HEK293 (cell line): ENCODE measurements around the gene ABCG1.

Experiments used
- CTCF ChIA-PET: fragments of 350-600 bp; formaldehyde crosslinking; extraction: SDS; loops from one replicate; lab custom pipeline; 2021; ENCODE audit warnings: antibody characterized with exemption; lab: Yijun Ruan, JAX
- POLR2A ChIA-PET: fragments of 300-600 bp; formaldehyde crosslinking; extraction: SDS; loops from one replicate; lab custom pipeline; 2020; ENCODE audit warnings: antibody characterized with exemption, inconsistent platforms; lab: Yijun Ruan, JAX
- H3K27ac ChIP-seq: fragments of 200-500 bp; sonication (Bioruptor generic); 2 replicates; pipeline ENCODE4 v1.5.1; 2014; ENCODE audit warnings: low read depth, low read length, control low read depth, inconsistent platforms; ENCODE audit errors: extremely low read depth
- H3K36me3 ChIP-seq, 2 experiments: fragments of 200-500 bp in 1 of 2; sonication (Bioruptor generic) in 1 of 2; 1 replicate in 1 of 2; 2 replicates in 1 of 2; pipeline ENCODE4 v1.5.1; 2014 to 2017; ENCODE audit warnings: inconsistent platforms in 2 of 2, low read length in 2 of 2; ENCODE audit not compliant: control insufficient read depth in 2 of 2, insufficient read depth in 1 of 2
- H3K4me1 ChIP-seq: fragments of 200-500 bp; sonication (Bioruptor generic); 2 replicates; pipeline ENCODE4 v1.5.1; 2014; ENCODE audit warnings: mild to moderate bottlenecking, low read length, inconsistent platforms; ENCODE audit not compliant: control insufficient read depth, insufficient read depth
- H3K4me3 ChIP-seq: 2 replicates; pipeline ENCODE4 v1.5.1; 2011; ENCODE audit warnings: low read depth, mild to moderate bottlenecking, control low read depth, low read length, moderate library complexity
- H3K9me3 ChIP-seq: fragments of 200-500 bp; sonication (Bioruptor generic); 2 replicates; pipeline ENCODE4 v1.5.1; 2014; ENCODE audit warnings: low read depth, low read length, inconsistent platforms; ENCODE audit not compliant: control insufficient read depth, insufficient read depth
- ATF2 ChIP-seq: fragments of 450-650 bp; formaldehyde crosslinking; IDR thresholded peaks from 2 replicates; pipeline ENCODE4 v1.5.1; 2016; ENCODE audit warnings: missing biosample characterization, missing genetic modification characterization, low read depth
- EGR2 ChIP-seq: fragments of 450-650 bp; formaldehyde crosslinking; IDR thresholded peaks from 2 replicates; pipeline ENCODE4 v1.5.1; 2016; ENCODE audit warnings: low read depth, missing biosample characterization, missing genetic modification characterization
- ELK4 ChIP-seq: IDR thresholded peaks from 2 replicates; pipeline ENCODE4 v1.6.1; 2011; ENCODE audit warnings: mild to moderate bottlenecking, low read depth, low read length, borderline replicate concordance
- GLIS1 ChIP-seq: fragments of 450-650 bp; formaldehyde crosslinking; IDR thresholded peaks from 2 replicates; pipeline ENCODE4 v1.5.1; 2016; ENCODE audit warnings: missing biosample characterization, missing genetic modification characterization
- PRDM10 ChIP-seq: fragments of 450-650 bp; formaldehyde crosslinking; IDR thresholded peaks from 2 replicates; pipeline ENCODE4 v1.5.1; 2016; ENCODE audit warnings: missing biosample characterization, missing genetic modification characterization
- SCRT2 ChIP-seq: fragments of 450-650 bp; formaldehyde crosslinking; IDR thresholded peaks from 2 replicates; pipeline ENCODE4 v1.5.1; 2016; ENCODE audit warnings: missing biosample characterization, missing genetic modification characterization
- ZFHX2 ChIP-seq: fragments of 450-650 bp; formaldehyde crosslinking; conservative IDR thresholded peaks from 2 replicates; pipeline ENCODE4 v1.5.1; 2016; ENCODE audit warnings: missing biosample characterization, missing genetic modification characterization
- ZFP37 ChIP-seq: fragments of 450-650 bp; formaldehyde crosslinking; IDR thresholded peaks from 2 replicates; pipeline ENCODE4 v1.5.1; 2016; ENCODE audit warnings: missing biosample characterization, missing genetic modification characterization
- ZIC2 ChIP-seq: fragments of 450-650 bp; formaldehyde crosslinking; IDR thresholded peaks from 2 replicates; pipeline ENCODE4 v1.5.1; 2016; ENCODE audit warnings: missing biosample characterization, missing genetic modification characterization
- ZNF133 ChIP-seq: fragments of 450-650 bp; formaldehyde crosslinking; IDR thresholded peaks from 2 replicates; pipeline ENCODE4 v1.5.1; 2016; ENCODE audit warnings: missing biosample characterization, missing genetic modification characterization
- ZNF175 ChIP-seq: fragments of 450-650 bp; formaldehyde crosslinking; IDR thresholded peaks from 2 replicates; pipeline ENCODE4 v1.5.1; 2016; ENCODE audit warnings: missing biosample characterization, missing genetic modification characterization
- ZNF23 ChIP-seq: fragments of 450-650 bp; formaldehyde crosslinking; IDR thresholded peaks from 2 replicates; pipeline ENCODE4 v1.5.1; 2016; ENCODE audit warnings: missing biosample characterization, missing genetic modification characterization, borderline replicate concordance
- ZNF311 ChIP-seq: fragments of 450-650 bp; formaldehyde crosslinking; IDR thresholded peaks from 2 replicates; pipeline ENCODE4 v1.5.1; 2017; ENCODE audit warnings: missing biosample characterization, missing genetic modification characterization, borderline replicate concordance
- ZNF335 ChIP-seq: fragments of 450-650 bp; formaldehyde crosslinking; conservative IDR thresholded peaks from 2 replicates; pipeline ENCODE4 v1.5.1; 2016; ENCODE audit warnings: missing biosample characterization, missing genetic modification characterization
- ZNF792 ChIP-seq: fragments of 450-650 bp; formaldehyde crosslinking; IDR thresholded peaks from 2 replicates; pipeline ENCODE4 v1.5.1; 2016; ENCODE audit warnings: missing biosample characterization, missing genetic modification characterization

ABCG1 gene

GRCh38 chr21:42191696-42192595 is 27.0 kb upstream of the ABCG1 start:
- Histone ChIP-seq H3K9me3 (no peaks in the 10 kb centered on the region), H3K4me1 (no peaks in the 10 kb centered on the region), H3K36me3 (no peaks in the 10 kb centered on the region), H3K27ac (no peak overlapping the region), H3K4me3 (no peak overlapping the region)
- CTCF ChIA-PET = no interaction called here
- POLR2A ChIA-PET = no interaction called here
- TF ChIP-seq ZNF23 = no peak
- peak; percentile 87 for TF ChIP-seq EGR2 (tag by site-specific recombination)
- TF ChIP-seq ZFP37 (tag by site-specific recombination) = no peak
- TF ChIP-seq ZNF133 (tag by site-specific recombination) = no peak
- no peak for TF ChIP-seq PRDM10 (tag by site-specific recombination)
- peak; percentile 81 for TF ChIP-seq ZFHX2 (tag by site-specific recombination)

GRCh38 chr21:42193131-42193671 is 25.7 kb upstream of the ABCG1 start:
- Histone ChIP-seq H3K9me3 (no peaks in the 10 kb centered on the region; the same call in 1 of the 2 replicates), H3K4me1 (no peaks in the 10 kb centered on the region), H3K27ac (no peak overlapping the region), H3K4me3 (no peak overlapping the region), H3K36me3 (no peaks in the 10 kb centered on the region)
- POLR2A ChIA-PET = no interaction called here
- no peak for TF ChIP-seq ZNF335 (tag by site-specific recombination)
- TF ChIP-seq ZNF175 = no peak
- no peak for TF ChIP-seq EGR2 (tag by site-specific recombination)
- no peak for TF ChIP-seq ATF2
- TF ChIP-seq ZIC2 (tag by site-specific recombination) = peak; percentile 95
- peak; percentile 85 for TF ChIP-seq SCRT2 (tag by site-specific recombination)
- no peak for TF ChIP-seq ZNF792
- no peak for TF ChIP-seq ELK4
- TF ChIP-seq ZNF311 (tag by site-specific recombination) = no peak
- peak; percentile 44; the same call in 1 of the 2 replicates for TF ChIP-seq GLIS1
- CTCF ChIA-PET = interaction anchor here (0.6 kb wide), 1 partner anchor 1414 kb away, joined by 3 read pairs; no protein-coding TSS in a partner anchor
